ENCODE measurements around the gene CREB3L4.

Gene CREB3L4

GRCh38 chr1:154019269-154019668, 51.6 kb downstream of the CREB3L4 start:
- no peak overlapping the region for H2AK5ac ChIP-seq (ENCODE audit: low read length)
- H3K4ac ChIP-seq (ENCODE audit: low read depth, low read length) = no peak overlapping the region
- H2BK120ac ChIP-seq (ENCODE audit: low read depth, low read length) = no peak overlapping the region
- H3K18ac ChIP-seq (ENCODE audit: low read length) = no peak overlapping the region
- H2BK15ac ChIP-seq (replicated peaks; ENCODE audit: low read depth) = no peak overlapping the region
- no peak overlapping the region for H2BK5ac ChIP-seq (ENCODE audit: low read length)
- no peak overlapping the region for H3K56ac ChIP-seq (ENCODE audit: low read length)
- H3K4me1 ChIP-seq (ENCODE audit: control insufficient read depth, low read depth, low read length) = no peaks in the 10 kb centered on the region
- H3K27me3 ChIP-seq (ENCODE audit: insufficient read depth, low read length, poor library complexity) = no peaks in the 10 kb centered on the region
- H3K4me3 ChIP-seq (ENCODE audit: low read length) = no peak overlapping the region
- WGBS (ENCODE audit: extremely low coverage, insufficient coverage, low lambda C conversion rate) = no CpG with 5 or more reads among the region's 4 CpGs
- H3K9ac ChIP-seq (ENCODE audit: low read length) = no peak overlapping the region
- no peak for DNase-seq
- no peak overlapping the region for H3K27ac ChIP-seq (ENCODE audit: low read depth, low read length)
- H3K79me2 ChIP-seq (ENCODE audit: control insufficient read depth, insufficient read depth, low read length) = no peaks in the 10 kb centered on the region
- no peak overlapping the region for H4K5ac ChIP-seq (ENCODE audit: low read length)
- no peak overlapping the region for H3K23ac ChIP-seq (ENCODE audit: low read length)
- no peak overlapping the region for H4K8ac ChIP-seq (ENCODE audit: low read depth, low read length)
- H3K36me3 ChIP-seq (ENCODE audit: control insufficient read depth, insufficient read depth, low read length) = no peaks in the 10 kb centered on the region
- no peaks in the 10 kb centered on the region for H3K79me1 ChIP-seq (ENCODE audit: low read length)
- H3K4me2 ChIP-seq (ENCODE audit: low read length) = no peak overlapping the region

- Histone ChIP-seq H3K4ac (ENCODE audit: low read depth, low read length) (no peak overlapping the region), H2BK120ac (ENCODE audit: low read depth, low read length) (no peak overlapping the region), H2BK15ac (replicated peaks; ENCODE audit: low read depth) (no peak overlapping the region), H4K5ac (ENCODE audit: low read length) (no peak overlapping the region), H4K8ac (ENCODE audit: low read depth, low read length) (no peak overlapping the region), H2BK5ac (ENCODE audit: low read length) (no peak overlapping the region), H3K79me1 (ENCODE audit: low read length) (no peaks in the 10 kb centered on the region), H3K9ac (ENCODE audit: low read length) (no peak overlapping the region), H3K18ac (ENCODE audit: low read length) (no peak overlapping the region), H3K4me2 (ENCODE audit: low read length) (no peak overlapping the region), H3K79me2 (ENCODE audit: control insufficient read depth, insufficient read depth, low read length) (no peaks in the 10 kb centered on the region), H3K27ac (ENCODE audit: low read depth, low read length) (no peak overlapping the region), H3K36me3 (ENCODE audit: control insufficient read depth, insufficient read depth, low read length) (no peaks in the 10 kb centered on the region), H2AK5ac (ENCODE audit: low read length) (no peak overlapping the region), H3K27me3 (ENCODE audit: insufficient read depth, low read length, poor library complexity) (no peaks in the 10 kb centered on the region), H3K23ac (ENCODE audit: low read length) (no peak overlapping the region), H3K4me1 (ENCODE audit: control insufficient read depth, low read depth, low read length) (no peaks in the 10 kb centered on the region), H3K56ac (ENCODE audit: low read length) (no peak overlapping the region), H3K4me3 (ENCODE audit: low read length) (no peak overlapping the region)
- DNase-seq = no peak
- no CpG with 5 or more reads among the region's 1 CpG for WGBS (ENCODE audit: extremely low coverage, insufficient coverage, low lambda C conversion rate)
Measured at GRCh38 chr1:154019940-154020339, 52.2 kb downstream of the CREB3L4 start.

Small RNA genes lying within 50 kb of the gene (small RNA-seq; reads per million reads assigned to genes)
- gene MIR6737 (ENCODE audit: insufficient read depth) = 2.1 reads per million, percentile 22 among the genes with 10 or more reads in this experiment

All from mesendoderm (in vitro differentiated cells).